ENCODE data around the gene DRC7. TPM values are rescaled to one million over a fixed set of nuclear protein-coding genes. Genes with fewer than 3 reads are reported as not detected.

The DRC7 gene
- total RNA-seq, 4 donors from 2014 or later: 0.33 TPM; not detected in 3

DNA sequence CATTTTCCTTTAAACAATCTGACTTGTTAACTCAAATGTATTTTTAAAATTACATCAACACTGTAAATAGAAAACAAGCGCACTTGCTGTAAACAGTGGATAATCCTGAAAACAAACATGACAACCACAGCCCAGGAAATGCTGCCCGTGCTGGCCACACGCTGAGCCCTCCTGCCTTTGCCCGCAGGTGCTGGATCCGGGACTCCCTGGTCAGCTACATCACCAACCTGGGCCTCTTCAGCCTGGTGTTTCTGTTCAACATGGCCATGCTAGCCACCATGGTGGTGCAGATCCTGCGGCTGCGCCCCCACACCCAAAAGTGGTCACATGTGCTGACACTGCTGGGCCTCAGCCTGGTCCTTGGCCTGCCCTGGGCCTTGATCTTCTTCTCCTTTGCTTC is 33.1 kb upstream of the DRC7 start:
- TF ChIP-seq, protein P1, sequence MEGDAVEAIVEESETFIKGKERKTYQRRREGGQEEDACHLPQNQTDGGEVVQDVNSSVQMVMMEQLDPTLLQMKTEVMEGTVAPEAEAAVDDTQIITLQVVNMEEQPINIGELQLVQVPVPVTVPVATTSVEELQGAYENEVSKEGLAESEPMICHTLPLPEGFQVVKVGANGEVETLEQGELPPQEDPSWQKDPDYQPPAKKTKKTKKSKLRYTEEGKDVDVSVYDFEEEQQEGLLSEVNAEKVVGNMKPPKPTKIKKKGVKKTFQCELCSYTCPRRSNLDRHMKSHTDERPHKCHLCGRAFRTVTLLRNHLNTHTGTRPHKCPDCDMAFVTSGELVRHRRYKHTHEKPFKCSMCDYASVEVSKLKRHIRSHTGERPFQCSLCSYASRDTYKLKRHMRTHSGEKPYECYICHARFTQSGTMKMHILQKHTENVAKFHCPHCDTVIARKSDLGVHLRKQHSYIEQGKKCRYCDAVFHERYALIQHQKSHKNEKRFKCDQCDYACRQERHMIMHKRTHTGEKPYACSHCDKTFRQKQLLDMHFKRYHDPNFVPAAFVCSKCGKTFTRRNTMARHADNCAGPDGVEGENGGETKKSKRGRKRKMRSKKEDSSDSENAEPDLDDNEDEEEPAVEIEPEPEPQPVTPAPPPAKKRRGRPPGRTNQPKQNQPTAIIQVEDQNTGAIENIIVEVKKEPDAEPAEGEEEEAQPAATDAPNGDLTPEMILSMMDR (IDR thresholded peaks at IDR 0.05; ENCODE audit: low read depth): no peak

DNA sequence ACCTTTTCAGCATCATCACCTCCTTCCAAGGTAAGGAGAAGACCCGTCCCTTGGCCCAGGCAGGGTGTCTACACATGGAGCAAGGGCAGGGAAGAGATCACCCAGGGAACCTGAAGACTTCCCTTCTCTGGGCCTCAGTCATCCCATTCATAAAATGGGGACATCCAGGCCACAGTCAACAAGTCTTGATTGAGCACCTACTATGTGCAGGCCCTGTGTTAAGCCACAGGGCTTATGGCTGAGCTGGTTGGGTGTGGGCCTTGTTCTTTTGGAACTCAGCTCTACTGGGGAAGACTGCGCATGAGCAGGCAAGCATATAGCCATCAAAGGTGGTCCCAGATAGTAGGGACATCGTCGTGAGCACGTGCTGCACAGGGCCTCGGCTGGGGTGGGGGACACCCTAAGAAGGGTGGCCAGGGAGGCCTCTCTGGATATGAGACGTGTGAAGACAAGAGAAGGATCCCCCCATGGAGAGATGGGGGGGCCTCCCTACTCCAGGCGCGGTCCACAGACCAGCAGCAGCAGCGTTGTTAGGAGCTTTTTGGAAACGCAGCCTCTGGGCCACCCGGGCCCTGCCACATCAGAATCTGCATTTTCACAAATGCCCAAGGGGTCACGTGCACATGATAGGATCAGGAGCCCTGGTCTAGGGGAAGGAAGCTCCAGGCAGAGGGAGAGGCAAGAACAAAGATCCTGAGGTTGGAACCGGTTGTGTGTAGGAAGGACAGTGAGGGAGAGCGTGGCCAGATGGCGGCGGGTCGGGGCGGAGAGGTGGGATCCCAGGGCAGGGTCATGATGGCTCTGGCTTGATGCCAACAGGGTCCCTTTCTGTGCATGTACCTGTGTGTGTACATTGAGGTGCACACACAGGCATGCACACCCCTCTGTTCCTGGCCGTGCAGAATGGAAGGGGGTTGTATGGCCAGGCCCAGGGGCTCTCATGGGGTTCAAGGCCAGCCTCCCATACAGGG is 32.4 kb upstream of the DRC7 start:
- TF ChIP-seq, protein P1 (IDR thresholded peaks at IDR 0.05; ENCODE audit: low read depth): no peak

DNA sequence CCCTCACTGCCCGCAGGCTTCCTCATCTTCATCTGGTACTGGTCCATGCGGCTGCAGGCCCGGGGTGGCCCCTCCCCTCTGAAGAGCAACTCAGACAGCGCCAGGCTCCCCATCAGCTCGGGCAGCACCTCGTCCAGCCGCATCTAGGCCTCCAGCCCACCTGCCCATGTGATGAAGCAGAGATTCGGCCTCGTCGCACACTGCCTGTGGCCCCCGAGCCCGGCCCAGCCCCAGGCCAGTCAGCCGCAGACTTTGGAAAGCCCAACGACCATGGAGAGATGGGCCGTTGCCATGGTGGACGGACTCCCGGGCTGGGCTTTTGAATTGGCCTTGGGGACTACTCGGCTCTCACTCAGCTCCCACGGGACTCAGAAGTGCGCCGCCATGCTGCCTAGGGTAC is 31.2 kb upstream of the DRC7 start:
- TF ChIP-seq, protein P1 (IDR thresholded peaks at IDR 0.05; ENCODE audit: low read depth): no peak

DNA sequence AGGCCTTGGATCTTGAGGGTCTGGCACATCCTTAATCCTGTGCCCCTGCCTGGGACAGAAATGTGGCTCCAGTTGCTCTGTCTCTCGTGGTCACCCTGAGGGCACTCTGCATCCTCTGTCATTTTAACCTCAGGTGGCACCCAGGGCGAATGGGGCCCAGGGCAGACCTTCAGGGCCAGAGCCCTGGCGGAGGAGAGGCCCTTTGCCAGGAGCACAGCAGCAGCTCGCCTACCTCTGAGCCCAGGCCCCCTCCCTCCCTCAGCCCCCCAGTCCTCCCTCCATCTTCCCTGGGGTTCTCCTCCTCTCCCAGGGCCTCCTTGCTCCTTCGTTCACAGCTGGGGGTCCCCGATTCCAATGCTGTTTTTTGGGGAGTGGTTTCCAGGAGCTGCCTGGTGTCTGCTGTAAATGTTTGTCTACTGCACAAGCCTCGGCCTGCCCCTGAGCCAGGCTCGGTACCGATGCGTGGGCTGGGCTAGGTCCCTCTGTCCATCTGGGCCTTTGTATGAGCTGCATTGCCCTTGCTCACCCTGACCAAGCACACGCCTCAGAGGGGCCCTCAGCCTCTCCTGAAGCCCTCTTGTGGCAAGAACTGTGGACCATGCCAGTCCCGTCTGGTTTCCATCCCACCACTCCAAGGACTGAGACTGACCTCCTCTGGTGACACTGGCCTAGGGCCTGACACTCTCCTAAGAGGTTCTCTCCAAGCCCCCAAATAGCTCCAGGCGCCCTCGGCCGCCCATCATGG is 30.5 kb upstream of the DRC7 start:
- TF ChIP-seq, protein P1 (IDR thresholded peaks at IDR 0.05; ENCODE audit: low read depth): no peak

DNA sequence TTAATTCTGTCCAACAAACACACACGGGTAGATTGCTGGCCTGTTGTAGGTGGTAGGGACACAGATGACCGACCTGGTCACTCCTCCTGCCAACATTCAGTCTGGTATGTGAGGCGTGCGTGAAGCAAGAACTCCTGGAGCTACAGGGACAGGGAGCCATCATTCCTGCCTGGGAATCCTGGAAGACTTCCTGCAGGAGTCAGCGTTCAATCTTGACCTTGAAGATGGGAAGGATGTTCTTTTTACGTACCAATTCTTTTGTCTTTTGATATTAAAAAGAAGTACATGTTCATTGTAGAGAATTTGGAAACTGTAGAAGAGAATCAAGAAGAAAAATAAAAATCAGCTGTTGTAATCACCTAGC is 30.0 kb upstream of the DRC7 start:
- TF ChIP-seq, protein P1 (IDR thresholded peaks at IDR 0.05; ENCODE audit: low read depth): no peak

DNA sequence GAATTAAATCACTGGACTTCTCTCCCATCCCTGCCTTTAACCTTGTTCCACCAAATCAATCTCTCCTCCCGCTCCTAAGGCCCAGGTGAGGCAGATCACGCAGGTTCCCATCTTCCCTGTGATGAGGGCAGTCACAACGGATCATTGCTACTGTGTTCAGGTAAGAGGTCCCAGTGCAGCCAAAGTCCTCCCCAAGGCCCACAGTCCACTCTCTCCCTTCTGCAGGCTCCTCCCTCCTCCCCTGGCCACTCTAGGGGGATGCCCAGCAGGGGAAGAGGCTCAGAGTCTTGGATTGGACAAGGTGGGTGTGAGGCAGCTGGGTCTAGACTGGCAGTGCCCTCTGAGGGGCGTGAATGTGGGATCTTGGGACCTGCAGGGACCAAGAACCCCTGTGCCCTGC is 29.1 kb upstream of the DRC7 start:
- TF ChIP-seq, protein P1 (IDR thresholded peaks at IDR 0.05; ENCODE audit: low read depth): no peak
